ENCODE data around the gene LIF. TPM values are rescaled to one million over a fixed set of nuclear protein-coding genes. Genes with fewer than 3 reads are reported as not detected.
"Not testable (repeated sequence)": the region's sequence is repeated elsewhere in the genome, so short reads cannot be mapped to it uniquely, and the experiment has no call there.

LIF gene
- total RNA-seq, 2 donors from 2014 or later = 1.8 to 5.3 TPM

- no peak overlapping the region for H3K4me3 Mint-ChIP-seq
- H3K27ac Mint-ChIP-seq = no peak overlapping the region
- no peaks in the 10 kb centered on the region for H3K9me3 ChIP-seq (ENCODE audit: control insufficient read depth, low read length, poor library complexity, severe bottlenecking)
- H3K36me3 Mint-ChIP-seq (ENCODE audit: low read depth) = no peaks in the 10 kb centered on the region
- peaks cover 51% of the 10 kb centered on the region for H3K4me1 Mint-ChIP-seq
- no peaks in the 10 kb centered on the region for H3K27me3 Mint-ChIP-seq
- no peak for DNase-seq
- ATAC-seq = no peak
These were observed 28.6 kb downstream of the LIF start for GRCh38 chr22:30217698-30218560.

- H3K36me3 Mint-ChIP-seq (ENCODE audit: low read depth) = no peaks in the 10 kb centered on the region
These were observed 29.8 kb downstream of the LIF start for GRCh38 chr22:30216710-30217109.

DNA sequence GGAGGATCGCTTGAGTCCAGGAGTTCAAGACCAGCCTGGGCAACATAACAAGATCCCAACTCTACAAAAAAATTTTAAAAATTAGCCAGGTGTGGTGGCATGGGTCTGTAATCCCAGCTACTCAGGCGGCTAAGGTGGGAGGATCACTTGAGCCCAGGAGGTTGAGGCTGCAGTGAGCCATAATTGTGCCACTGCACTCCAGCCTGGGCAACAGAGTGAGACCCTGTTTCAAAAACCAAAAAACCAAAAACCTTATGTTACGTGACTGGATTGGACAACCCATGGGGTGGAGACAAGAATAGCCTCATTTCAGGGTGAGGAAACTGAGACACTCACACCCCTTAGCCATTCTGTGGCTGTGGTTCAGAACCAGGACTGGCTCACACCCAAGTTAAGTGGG is 30.3 kb downstream of the LIF start:
- H3K27ac Mint-ChIP-seq; H3K9me3 ChIP-seq (ENCODE audit: control insufficient read depth, low read length, poor library complexity, severe bottlenecking); H3K4me3 Mint-ChIP-seq; DNase-seq; H3K27me3 Mint-ChIP-seq; ATAC-seq; H3K36me3 Mint-ChIP-seq (ENCODE audit: low read depth): not testable (repeated sequence)
- peaks cover 42% of the 10 kb centered on the region for H3K4me1 Mint-ChIP-seq

More at GRCh38 chr22:30216710-30217109, 29.8 kb downstream of the LIF start:
- no peak overlapping the region for H3K4me3 Mint-ChIP-seq
- H3K9me3 ChIP-seq (ENCODE audit: control insufficient read depth, low read length, poor library complexity, severe bottlenecking) = no peaks in the 10 kb centered on the region
- no peak for DNase-seq
- H3K27me3 Mint-ChIP-seq = no peaks in the 10 kb centered on the region
- ATAC-seq = no peak
- H3K4me1 Mint-ChIP-seq = peaks cover 47% of the 10 kb centered on the region
- H3K27ac Mint-ChIP-seq = no peak overlapping the region

DNA sequence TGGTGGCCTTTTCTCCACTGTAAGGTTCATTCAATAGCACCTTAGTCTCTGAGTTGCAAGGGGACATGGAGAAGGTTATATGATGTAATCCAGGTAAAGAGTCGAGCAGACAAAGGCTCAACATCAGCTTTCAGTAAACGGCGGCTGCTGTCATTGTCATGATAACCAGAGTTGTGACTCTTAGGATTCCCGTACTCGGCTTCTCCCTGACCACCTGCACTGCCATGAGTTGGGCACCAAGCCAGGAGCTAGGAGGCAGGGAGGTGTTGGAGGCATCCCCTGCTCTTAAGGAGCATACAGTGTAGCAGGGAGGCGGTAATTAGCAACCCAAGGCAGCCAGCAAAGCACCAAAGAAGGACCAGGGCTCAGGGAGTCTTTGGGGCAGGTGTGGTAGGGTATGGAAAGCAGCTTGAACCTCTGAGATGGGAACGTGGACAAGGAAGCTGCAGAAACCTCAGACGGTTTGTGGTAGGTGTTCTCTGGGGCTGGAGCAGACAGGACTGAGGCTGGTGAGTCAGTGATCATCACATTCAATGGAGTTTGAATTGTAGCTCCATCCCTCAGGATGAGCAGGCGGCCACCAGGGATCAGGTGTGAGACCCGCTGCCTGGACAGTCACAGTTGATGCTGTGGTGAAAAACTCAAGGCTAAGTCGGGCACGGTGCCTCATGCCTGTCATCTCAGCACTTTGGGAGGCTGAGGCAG is 31.7 kb downstream of the LIF start:
- Mint-ChIP-seq H3K27me3 (no peaks in the 10 kb centered on the region), H3K36me3 (ENCODE audit: low read depth) (no peaks in the 10 kb centered on the region), H3K4me3 (no peak overlapping the region), H3K27ac (no peak overlapping the region), H3K4me1 (peaks cover 30% of the 10 kb centered on the region)
- ATAC-seq = no peak
- H3K9me3 ChIP-seq (ENCODE audit: control insufficient read depth, low read length, poor library complexity, severe bottlenecking) = no peaks in the 10 kb centered on the region
- DNase-seq = no peak

- DNase-seq = no peak
- no peaks in the 10 kb centered on the region for H3K27me3 Mint-ChIP-seq
- ATAC-seq = no peak
These were observed 33.5 kb downstream of the LIF start for GRCh38 chr22:30212996-30213441.

GRCh38 chr22:30212363-30212995 is 34.1 kb downstream of the LIF start:
- no peaks in the 10 kb centered on the region for H3K9me3 ChIP-seq (ENCODE audit: control insufficient read depth, low read length, poor library complexity, severe bottlenecking)
- Mint-ChIP-seq H3K36me3 (ENCODE audit: low read depth) (no peaks in the 10 kb centered on the region), H3K27me3 (no peaks in the 10 kb centered on the region), H3K4me1 (peaks cover 23% of the 10 kb centered on the region), H3K27ac (peak overlapping the region; percentile 60), H3K4me3 (no peak overlapping the region)
- ATAC-seq (no peak), DNase-seq (no peak)

More at GRCh38 chr22:30212996-30213441, 33.5 kb downstream of the LIF start:
- no peaks in the 10 kb centered on the region for H3K9me3 ChIP-seq (ENCODE audit: control insufficient read depth, low read length, poor library complexity, severe bottlenecking)
- Mint-ChIP-seq H3K36me3 (ENCODE audit: low read depth) (no peaks in the 10 kb centered on the region), H3K4me3 (no peak overlapping the region), H3K4me1 (peaks cover 23% of the 10 kb centered on the region), H3K27ac (peak overlapping the region; percentile 60)

DNA sequence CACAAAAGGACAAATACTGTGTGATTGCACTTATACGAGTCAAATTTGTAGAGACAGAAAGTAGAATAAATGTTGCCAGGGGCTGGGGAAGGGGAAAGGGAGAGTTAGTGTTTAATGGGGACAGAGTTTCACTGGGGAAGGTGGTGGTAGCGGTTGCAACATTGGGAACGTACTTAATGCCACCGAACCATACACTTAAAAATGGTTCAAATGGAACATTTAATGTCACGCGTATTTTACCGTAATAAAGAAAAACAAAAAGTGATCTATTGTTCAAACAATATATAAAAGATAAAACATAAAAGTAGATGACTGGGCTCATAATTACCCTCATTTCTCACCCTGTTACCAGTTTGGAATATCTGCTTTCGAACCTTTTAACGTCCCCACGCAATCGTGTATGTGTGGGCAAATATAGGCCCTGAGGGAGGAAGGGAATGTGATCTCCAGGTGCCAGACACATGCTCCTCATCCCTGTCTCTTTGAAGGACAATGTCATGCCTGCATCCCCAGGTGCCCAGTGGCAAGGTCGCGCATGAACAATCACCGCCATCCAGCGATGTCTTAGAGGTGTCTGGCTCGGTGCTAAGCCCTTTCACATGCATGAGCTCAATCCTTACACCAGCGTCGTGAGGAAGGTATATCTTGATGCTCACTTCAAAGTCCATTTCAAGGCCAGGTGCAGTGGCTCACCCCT is 35.3 kb downstream of the LIF start:
- DNase-seq (no peak), ATAC-seq (no peak)
- Mint-ChIP-seq H3K4me3 (no peak overlapping the region), H3K27me3 (no peaks in the 10 kb centered on the region), H3K36me3 (ENCODE audit: low read depth) (no peaks in the 10 kb centered on the region), H3K4me1 (peaks cover 25% of the 10 kb centered on the region), H3K27ac (no peak overlapping the region)
- no peaks in the 10 kb centered on the region for H3K9me3 ChIP-seq (ENCODE audit: control insufficient read depth, low read length, poor library complexity, severe bottlenecking)

DNA sequence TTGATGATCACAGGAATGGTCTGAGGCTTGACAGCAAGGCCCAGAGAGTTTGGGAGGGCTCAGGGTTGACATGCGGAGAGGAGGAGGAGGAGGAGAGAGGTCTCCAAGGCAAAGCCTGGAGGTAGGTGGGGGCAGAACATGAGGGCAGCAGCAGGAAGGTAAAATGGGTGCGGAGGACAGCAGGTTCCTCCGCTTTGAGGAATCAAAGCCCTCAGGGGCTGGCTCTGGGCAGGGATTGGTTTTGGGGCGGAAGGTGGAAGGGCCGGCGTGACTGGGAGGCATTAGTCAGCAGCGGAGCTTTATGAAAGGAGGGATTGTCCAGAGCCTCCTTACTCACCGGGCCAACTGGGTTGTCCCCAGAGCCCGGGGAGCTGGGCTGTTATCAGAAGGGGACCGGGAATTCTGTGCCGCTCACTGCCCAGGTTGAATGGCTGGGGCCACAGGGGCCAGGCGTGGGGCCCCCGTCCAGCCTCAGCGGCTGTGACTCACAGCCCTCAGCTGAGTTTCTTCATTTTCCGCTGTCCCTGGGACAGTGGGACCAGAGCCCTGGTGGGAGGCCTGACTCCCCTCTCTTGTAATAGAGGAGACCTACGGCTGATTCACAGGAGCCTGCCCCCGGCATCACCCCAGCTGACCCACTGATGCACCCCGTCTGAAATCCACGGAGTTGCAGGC is 36.2 kb downstream of the LIF start:
- Mint-ChIP-seq H3K4me1 (peaks cover 21% of the 10 kb centered on the region), H3K27ac (peak overlapping the region; percentile 72), H3K36me3 (ENCODE audit: low read depth) (no peaks in the 10 kb centered on the region), H3K27me3 (no peaks in the 10 kb centered on the region), H3K4me3 (no peak overlapping the region)
- ATAC-seq = no peak
- DNase-seq = no peak
- H3K9me3 ChIP-seq (ENCODE audit: control insufficient read depth, low read length, poor library complexity, severe bottlenecking) = no peaks in the 10 kb centered on the region

DNA sequence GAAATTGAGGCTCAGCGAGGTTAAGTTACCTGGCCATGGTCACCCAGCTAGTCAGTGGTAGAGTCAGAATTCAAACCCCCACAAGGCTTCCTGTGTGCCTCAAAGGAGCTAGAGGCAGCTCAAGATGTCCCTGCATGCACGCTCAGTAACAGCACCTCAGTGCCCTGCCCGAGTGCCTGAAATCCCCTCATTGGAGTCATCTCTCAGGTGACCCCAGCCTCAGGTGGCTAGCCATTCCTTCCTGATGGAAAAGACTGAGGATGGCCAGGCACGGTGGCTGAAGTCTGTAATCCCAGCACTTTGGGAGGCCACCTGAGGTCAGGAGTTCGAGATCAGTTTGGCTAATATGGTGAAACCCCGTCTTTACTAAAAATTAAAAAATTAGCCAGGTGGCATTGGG is 36.9 kb downstream of the LIF start:
- Mint-ChIP-seq H3K27ac (peak overlapping the region; percentile 72), H3K27me3 (no peaks in the 10 kb centered on the region), H3K36me3 (ENCODE audit: low read depth) (no peaks in the 10 kb centered on the region), H3K4me3 (no peak overlapping the region), H3K4me1 (peaks cover 16% of the 10 kb centered on the region)
- no peak for DNase-seq
- no peak for ATAC-seq
- H3K9me3 ChIP-seq (ENCODE audit: control insufficient read depth, low read length, poor library complexity, severe bottlenecking) = no peaks in the 10 kb centered on the region

DNA sequence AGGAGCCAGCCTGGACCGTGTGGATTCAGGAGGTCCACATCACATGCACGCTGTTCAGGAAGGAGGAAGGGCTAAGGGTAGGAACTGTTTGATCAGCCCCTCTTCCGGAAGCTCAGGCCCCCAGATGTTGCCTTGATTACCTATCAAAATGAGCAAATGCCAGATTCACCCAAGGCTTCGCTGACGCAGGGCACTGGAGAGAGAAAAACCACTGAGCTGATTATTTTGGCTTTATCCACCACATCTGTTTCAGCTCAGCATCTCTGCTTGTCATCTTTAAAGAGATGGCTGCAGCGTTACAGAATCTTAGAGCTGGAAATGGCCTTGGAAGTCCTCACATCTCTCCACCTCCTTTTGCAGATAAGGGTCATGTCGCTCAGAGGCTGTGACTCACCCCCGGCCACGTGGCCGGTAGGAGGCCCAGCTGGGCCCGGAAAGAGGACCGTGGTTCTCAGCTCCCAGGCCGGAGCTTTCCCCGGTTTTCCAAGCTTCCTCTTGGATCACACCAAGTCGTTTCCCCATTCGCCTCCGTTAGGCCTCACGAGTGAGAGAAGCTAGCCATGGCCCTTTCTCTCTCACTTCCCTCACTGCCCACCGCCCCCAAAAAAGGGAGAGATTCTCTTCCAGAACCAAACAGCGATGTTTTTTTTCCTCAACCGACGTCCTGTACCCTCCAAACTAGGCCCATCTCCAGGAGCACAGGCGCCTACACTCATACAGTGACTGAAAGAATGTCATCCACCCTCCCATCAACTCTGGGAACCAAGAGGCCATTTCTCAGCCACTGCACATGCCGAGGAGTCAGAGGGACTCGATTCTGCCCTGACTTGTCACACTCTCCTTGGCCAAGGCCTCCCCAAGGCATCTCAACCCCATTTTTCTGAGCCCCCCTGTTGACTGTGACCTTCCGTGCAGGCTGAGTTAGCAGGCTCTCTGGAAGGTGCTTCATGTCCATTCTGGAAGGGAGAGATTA is 37.6 kb downstream of the LIF start:
- ATAC-seq = no peak
- H3K27me3 Mint-ChIP-seq = no peaks in the 10 kb centered on the region
- H3K27ac Mint-ChIP-seq = no peak overlapping the region
- no peaks in the 10 kb centered on the region for H3K36me3 Mint-ChIP-seq (ENCODE audit: low read depth)
- H3K4me1 Mint-ChIP-seq = peaks cover 16% of the 10 kb centered on the region
- H3K9me3 ChIP-seq (ENCODE audit: control insufficient read depth, low read length, poor library complexity, severe bottlenecking) = no peaks in the 10 kb centered on the region
- no peak overlapping the region for H3K4me3 Mint-ChIP-seq
- DNase-seq = no peak

DNA sequence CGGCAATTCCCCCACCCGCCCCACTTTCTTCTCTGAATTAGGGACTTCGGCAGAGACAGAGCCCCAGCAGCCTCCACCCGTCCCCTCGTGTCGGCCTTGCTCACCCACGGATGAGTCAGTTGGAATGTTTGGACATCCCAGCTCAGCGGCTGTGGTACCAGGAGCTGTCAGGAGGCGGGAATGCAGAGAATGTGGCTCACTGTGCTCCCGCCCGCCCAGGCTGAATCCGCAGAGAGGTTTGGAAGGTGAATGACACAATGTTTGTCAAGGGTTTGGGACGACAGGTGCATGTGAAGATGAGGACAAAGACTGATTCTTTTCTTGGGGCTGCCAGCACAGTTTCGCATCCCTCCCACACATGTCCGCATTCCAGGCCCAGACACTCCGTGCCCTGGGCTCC is 39.6 kb downstream of the LIF start:
- no peak for DNase-seq
- H3K9me3 ChIP-seq (ENCODE audit: control insufficient read depth, low read length, poor library complexity, severe bottlenecking) = no peaks in the 10 kb centered on the region
- Mint-ChIP-seq H3K27ac (no peak overlapping the region), H3K36me3 (ENCODE audit: low read depth) (no peaks in the 10 kb centered on the region), H3K4me3 (no peak overlapping the region), H3K27me3 (no peaks in the 10 kb centered on the region), H3K4me1 (peaks cover 4% of the 10 kb centered on the region)
- no peak for ATAC-seq
